ENCODE measurements around the gene LANCL2. TPM values are rescaled to one million over a fixed set of nuclear protein-coding genes. Genes with fewer than 3 reads are reported as not detected.

The LANCL2 gene, protein sequence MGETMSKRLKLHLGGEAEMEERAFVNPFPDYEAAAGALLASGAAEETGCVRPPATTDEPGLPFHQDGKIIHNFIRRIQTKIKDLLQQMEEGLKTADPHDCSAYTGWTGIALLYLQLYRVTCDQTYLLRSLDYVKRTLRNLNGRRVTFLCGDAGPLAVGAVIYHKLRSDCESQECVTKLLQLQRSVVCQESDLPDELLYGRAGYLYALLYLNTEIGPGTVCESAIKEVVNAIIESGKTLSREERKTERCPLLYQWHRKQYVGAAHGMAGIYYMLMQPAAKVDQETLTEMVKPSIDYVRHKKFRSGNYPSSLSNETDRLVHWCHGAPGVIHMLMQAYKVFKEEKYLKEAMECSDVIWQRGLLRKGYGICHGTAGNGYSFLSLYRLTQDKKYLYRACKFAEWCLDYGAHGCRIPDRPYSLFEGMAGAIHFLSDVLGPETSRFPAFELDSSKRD
- polyA plus RNA-seq (2013, experiment 1 of 2) = 4.8 TPM
- 5.3 TPM for polyA plus RNA-seq (2013, experiment 2 of 2)

DNA sequence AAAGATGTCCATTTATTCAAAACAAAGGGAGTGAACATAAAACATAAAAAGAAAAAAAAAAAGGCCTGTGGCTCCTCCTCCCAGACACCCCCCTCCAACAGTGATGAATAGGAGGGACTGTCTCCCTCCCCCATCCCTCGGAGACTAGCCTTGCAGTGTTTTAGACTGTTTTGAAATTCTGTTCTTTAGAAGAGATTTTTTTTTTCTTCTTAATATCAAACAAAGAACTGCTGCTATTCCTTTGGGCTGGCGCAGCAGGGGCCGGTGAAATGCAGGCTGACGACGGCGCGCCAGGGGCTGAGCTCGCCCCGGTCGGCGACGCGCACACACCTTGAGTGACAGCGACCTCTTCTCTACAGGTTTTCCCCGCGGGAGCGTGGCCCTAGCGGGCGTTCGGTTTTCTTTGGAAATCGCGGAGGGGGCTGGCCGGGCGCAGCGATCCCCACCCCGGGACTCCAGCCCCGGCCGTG is at the start of gene LANCL2:
LANCL2 (plus strand) TSS at position 133 of the 470 bp plus-strand sequence. CDS start 689 bp downstream, outside the sequence.
- H3K27me3 ChIP-seq (ENCODE audit: control insufficient read depth in 3 of 3, insufficient read depth in 3 of 3, low read depth in 1 of 3, low read length in 3 of 3) = no peaks in the 10 kb centered on the region
- peak within 1 kb of the TSS; percentile 96 for H2BK5ac ChIP-seq (ENCODE audit: low read length)
- H2BK12ac ChIP-seq (ENCODE audit: low read length) = no peak within 1 kb of the TSS
- peak within 1 kb of the TSS; percentile 99 for H3K27ac ChIP-seq (replicated peaks; ENCODE audit: low read length)
- H4K8ac ChIP-seq (ENCODE audit: low read depth, low read length) = no peak within 1 kb of the TSS
- peak within 1 kb of the TSS; percentile 76 for H4K91ac ChIP-seq (ENCODE audit: low read depth, low read length, poor library complexity)
- peak within 1 kb of the TSS; percentile 92 for H3K14ac ChIP-seq (ENCODE audit: low read length)
- peak within 1 kb of the TSS; percentile 74 to 97 for H3K4me3 ChIP-seq (ENCODE audit: low read length in 2 of 2)
- H2BK15ac ChIP-seq (ENCODE audit: low read length) = peak within 1 kb of the TSS; percentile 14
- H3K9me3 ChIP-seq (replicated peaks in 1 of 2; ENCODE audit: control insufficient read depth in 2 of 2, insufficient read depth in 1 of 2, low read depth in 1 of 2, low read length in 2 of 2) = no peaks in the 10 kb centered on the region
- H3K4me2 ChIP-seq (ENCODE audit: insufficient read depth, low read length, poor library complexity, severe bottlenecking) = peak within 1 kb of the TSS; percentile 64
- H2AK5ac ChIP-seq (ENCODE audit: low read depth, low read length) = no peak within 1 kb of the TSS
- peaks cover 0 to 9% of the 10 kb centered on the region in 2 donors for H3K36me3 ChIP-seq (replicated peaks in 1 of 2; ENCODE audit: control insufficient read depth in 2 of 2, insufficient read depth in 2 of 2, low read length in 2 of 2)
- peak within 1 kb of the TSS; percentile 99 for H2AFZ ChIP-seq (ENCODE audit: low read length)
- H3K79me1 ChIP-seq (ENCODE audit: low read depth, low read length) = peaks cover 5% of the 10 kb centered on the region
- no peak within 1 kb of the TSS for H3K4ac ChIP-seq (ENCODE audit: low read length)
- H3K4me1 ChIP-seq (ENCODE audit: control insufficient read depth in 2 of 2, insufficient read depth in 1 of 2, low read depth in 1 of 2, low read length in 2 of 2) = peaks cover 3 to 5% of the 10 kb centered on the region in 2 donors
- DNase-seq (ENCODE audit: low spot score) = peak; percentile 57
- H3K9ac ChIP-seq (ENCODE audit: low read depth, low read length, poor library complexity) = peak within 1 kb of the TSS; percentile 97
- H3K23ac ChIP-seq (ENCODE audit: low read depth, low read length, poor library complexity) = peak within 1 kb of the TSS; percentile 98
- peak within 1 kb of the TSS; percentile 99 for H3K18ac ChIP-seq (ENCODE audit: low read length)
- no CpG with 5 or more reads among the region's 28 CpGs for WGBS, 2 donors (ENCODE audit: extremely low coverage in 2 of 2, insufficient read length in 2 of 2, insufficient replicate concordance in 1 of 2)
- H2BK120ac ChIP-seq (ENCODE audit: low read depth, low read length) = peak within 1 kb of the TSS; percentile 90

DNA sequence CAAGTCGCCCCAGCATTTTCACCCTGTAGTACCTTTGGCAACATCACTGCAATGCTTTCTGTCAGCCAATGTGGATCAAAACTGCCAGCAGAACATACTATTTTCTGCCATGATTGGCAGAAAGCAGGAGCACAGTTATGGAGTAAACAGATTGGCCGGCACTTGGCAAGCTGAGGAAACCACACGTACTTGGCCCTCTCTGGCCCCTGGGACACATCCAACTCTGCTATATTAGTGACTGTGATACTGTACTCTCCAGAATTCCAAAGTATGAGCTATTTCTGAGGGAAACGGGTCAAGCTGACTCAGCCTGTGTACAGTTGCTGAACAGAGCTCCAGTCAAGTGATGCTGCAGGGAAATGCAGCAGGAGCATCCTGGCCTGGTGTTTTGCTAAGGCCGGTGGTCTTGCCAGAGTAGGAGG is 39.8 kb upstream of the LANCL2 start:
- no peak overlapping the region for H3K4ac ChIP-seq (ENCODE audit: low read length)
- no peak for DNase-seq (ENCODE audit: low spot score)
- no peak overlapping the region for H2AFZ ChIP-seq (ENCODE audit: low read length)
- WGBS, 2 donors (ENCODE audit: extremely low coverage in 2 of 2, insufficient read length in 2 of 2, insufficient replicate concordance in 1 of 2) = no CpG with 5 or more reads among the region's 5 CpGs
- H4K8ac ChIP-seq (ENCODE audit: low read depth, low read length) = no peak overlapping the region
- H4K91ac ChIP-seq (ENCODE audit: low read depth, low read length, poor library complexity) = no peak overlapping the region
- no peak overlapping the region for H3K27ac ChIP-seq (replicated peaks; ENCODE audit: low read length)
- no peak overlapping the region for H3K23ac ChIP-seq (ENCODE audit: low read depth, low read length, poor library complexity)
- no peak overlapping the region for H3K4me2 ChIP-seq (ENCODE audit: insufficient read depth, low read length, poor library complexity, severe bottlenecking)
- no peak overlapping the region for H3K14ac ChIP-seq (ENCODE audit: low read length)
- no peak overlapping the region for H2BK12ac ChIP-seq (ENCODE audit: low read length)
- no peak overlapping the region for H2AK5ac ChIP-seq (ENCODE audit: low read depth, low read length)
- no peaks in the 10 kb centered on the region for H3K36me3 ChIP-seq (replicated peaks in 1 of 2; ENCODE audit: control insufficient read depth in 2 of 2, insufficient read depth in 2 of 2, low read length in 2 of 2)
- no peaks in the 10 kb centered on the region for H3K79me1 ChIP-seq (ENCODE audit: low read depth, low read length)
- no peaks in the 10 kb centered on the region for H3K9me3 ChIP-seq (replicated peaks in 1 of 2; ENCODE audit: control insufficient read depth in 2 of 2, insufficient read depth in 1 of 2, low read depth in 1 of 2, low read length in 2 of 2)
- no peaks in the 10 kb centered on the region for H3K4me1 ChIP-seq (ENCODE audit: control insufficient read depth in 2 of 2, insufficient read depth in 1 of 2, low read depth in 1 of 2, low read length in 2 of 2)
- H3K4me3 ChIP-seq (ENCODE audit: low read length in 2 of 2) = no peak overlapping the region
- peaks cover 0 to 8% (median 0%) of the 10 kb centered on the region in 3 experiments for H3K27me3 ChIP-seq (ENCODE audit: control insufficient read depth in 3 of 3, insufficient read depth in 3 of 3, low read depth in 1 of 3, low read length in 3 of 3)
- H2BK15ac ChIP-seq (ENCODE audit: low read length) = no peak overlapping the region
- no peak overlapping the region for H2BK5ac ChIP-seq (ENCODE audit: low read length)
- no peak overlapping the region for H2BK120ac ChIP-seq (ENCODE audit: low read depth, low read length)
- no peak overlapping the region for H3K18ac ChIP-seq (ENCODE audit: low read length)
- no peak overlapping the region for H3K9ac ChIP-seq (ENCODE audit: low read depth, low read length, poor library complexity)

DNA sequence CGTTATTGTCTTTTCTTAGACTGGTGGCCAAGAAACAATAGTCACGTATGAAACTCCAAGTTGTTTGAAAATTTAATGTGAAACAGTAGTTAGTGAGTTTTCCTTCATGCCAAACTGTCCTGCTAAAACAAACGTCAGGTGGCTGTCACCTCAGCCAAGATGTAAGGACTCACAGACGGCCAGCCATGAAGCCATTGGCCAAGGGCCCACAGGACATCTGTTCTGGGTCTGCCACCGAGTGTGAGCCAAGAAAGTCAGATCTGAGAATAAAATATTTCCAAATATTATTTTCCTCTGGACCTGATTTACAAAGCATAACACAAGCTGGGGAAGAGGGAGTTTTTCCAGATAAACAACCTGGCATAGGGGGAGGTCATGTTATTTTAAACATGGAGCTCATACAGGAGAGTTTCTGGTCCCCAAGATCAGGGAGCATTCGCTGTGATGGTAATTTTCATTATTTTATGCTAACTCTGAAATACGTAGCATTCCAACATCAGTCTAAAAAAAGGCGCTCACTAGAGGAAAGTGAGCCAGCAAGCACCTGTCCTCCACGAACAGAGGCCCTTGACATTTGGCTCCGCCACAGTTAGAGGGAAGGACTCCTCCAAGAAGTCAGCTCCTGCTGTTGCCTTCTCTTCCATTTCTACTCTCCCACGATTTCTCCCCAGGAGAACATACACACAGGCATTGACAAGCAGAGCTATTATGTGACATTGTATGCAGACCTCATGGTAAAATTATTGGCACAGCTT is 38.9 kb upstream of the LANCL2 start:
- H2BK12ac ChIP-seq (ENCODE audit: low read length) = no peak overlapping the region
- no peak overlapping the region for H4K91ac ChIP-seq (ENCODE audit: low read depth, low read length, poor library complexity)
- H3K9me3 ChIP-seq (replicated peaks in 1 of 2; ENCODE audit: control insufficient read depth in 2 of 2, insufficient read depth in 1 of 2, low read depth in 1 of 2, low read length in 2 of 2) = no peaks in the 10 kb centered on the region
- no peak overlapping the region for H3K4ac ChIP-seq (ENCODE audit: low read length)
- no peak overlapping the region for H3K23ac ChIP-seq (ENCODE audit: low read depth, low read length, poor library complexity)
- H3K14ac ChIP-seq (ENCODE audit: low read length) = no peak overlapping the region
- no peak overlapping the region for H3K4me2 ChIP-seq (ENCODE audit: insufficient read depth, low read length, poor library complexity, severe bottlenecking)
- peaks cover 0 to 8% (median 0%) of the 10 kb centered on the region in 3 experiments for H3K27me3 ChIP-seq (ENCODE audit: control insufficient read depth in 3 of 3, insufficient read depth in 3 of 3, low read depth in 1 of 3, low read length in 3 of 3)
- no peak overlapping the region for H2BK120ac ChIP-seq (ENCODE audit: low read depth, low read length)
- no peak for DNase-seq (ENCODE audit: low spot score)
- no peak overlapping the region for H3K4me3 ChIP-seq (ENCODE audit: low read length in 2 of 2)
- no peak overlapping the region for H3K9ac ChIP-seq (ENCODE audit: low read depth, low read length, poor library complexity)
- H4K8ac ChIP-seq (ENCODE audit: low read depth, low read length) = no peak overlapping the region
- no peak overlapping the region for H2AFZ ChIP-seq (ENCODE audit: low read length)
- H2BK15ac ChIP-seq (ENCODE audit: low read length) = no peak overlapping the region
- WGBS, 2 donors (ENCODE audit: extremely low coverage in 2 of 2, insufficient read length in 2 of 2, insufficient replicate concordance in 1 of 2) = no CpG with 5 or more reads among the region's 11 CpGs
- no peak overlapping the region for H3K18ac ChIP-seq (ENCODE audit: low read length)
- H2AK5ac ChIP-seq (ENCODE audit: low read depth, low read length) = no peak overlapping the region
- H3K4me1 ChIP-seq (ENCODE audit: control insufficient read depth in 2 of 2, insufficient read depth in 1 of 2, low read depth in 1 of 2, low read length in 2 of 2) = no peaks in the 10 kb centered on the region
- no peaks in the 10 kb centered on the region for H3K79me1 ChIP-seq (ENCODE audit: low read depth, low read length)
- H3K27ac ChIP-seq (replicated peaks; ENCODE audit: low read length) = no peak overlapping the region
- H3K36me3 ChIP-seq (replicated peaks in 1 of 2; ENCODE audit: control insufficient read depth in 2 of 2, insufficient read depth in 2 of 2, low read length in 2 of 2) = no peaks in the 10 kb centered on the region
- no peak overlapping the region for H2BK5ac ChIP-seq (ENCODE audit: low read length)

All from neuronal stem cell (in vitro differentiated cells).